ENCODE results near the gene DUSP7.

- no peak for TF ChIP-seq POLR2A (IDR thresholded peaks at IDR 0.05)
- TF ChIP-seq EP300 (IDR thresholded peaks at IDR 0.05): no peak
- no peak for TF ChIP-seq POLR2AphosphoS5 (IDR thresholded peaks at IDR 0.05)
- TF ChIP-seq, protein P1, sequence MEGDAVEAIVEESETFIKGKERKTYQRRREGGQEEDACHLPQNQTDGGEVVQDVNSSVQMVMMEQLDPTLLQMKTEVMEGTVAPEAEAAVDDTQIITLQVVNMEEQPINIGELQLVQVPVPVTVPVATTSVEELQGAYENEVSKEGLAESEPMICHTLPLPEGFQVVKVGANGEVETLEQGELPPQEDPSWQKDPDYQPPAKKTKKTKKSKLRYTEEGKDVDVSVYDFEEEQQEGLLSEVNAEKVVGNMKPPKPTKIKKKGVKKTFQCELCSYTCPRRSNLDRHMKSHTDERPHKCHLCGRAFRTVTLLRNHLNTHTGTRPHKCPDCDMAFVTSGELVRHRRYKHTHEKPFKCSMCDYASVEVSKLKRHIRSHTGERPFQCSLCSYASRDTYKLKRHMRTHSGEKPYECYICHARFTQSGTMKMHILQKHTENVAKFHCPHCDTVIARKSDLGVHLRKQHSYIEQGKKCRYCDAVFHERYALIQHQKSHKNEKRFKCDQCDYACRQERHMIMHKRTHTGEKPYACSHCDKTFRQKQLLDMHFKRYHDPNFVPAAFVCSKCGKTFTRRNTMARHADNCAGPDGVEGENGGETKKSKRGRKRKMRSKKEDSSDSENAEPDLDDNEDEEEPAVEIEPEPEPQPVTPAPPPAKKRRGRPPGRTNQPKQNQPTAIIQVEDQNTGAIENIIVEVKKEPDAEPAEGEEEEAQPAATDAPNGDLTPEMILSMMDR (IDR thresholded peaks at IDR 0.05): peak in 1 of 6 experiments; percentile 16
Measured at GRCh38 chr3:52056521-52056967, at the start of gene DUSP7.
